WTC11 (cell line): Measurements from ENCODE around the gene ACTN1. TPM values are rescaled to one million over a fixed set of nuclear protein-coding genes. Genes with fewer than 3 reads are reported as not detected.

ENCODE experiments used
- ATAC-seq: fragments of 200-7000 bp; cut with Tn5 transposase; 2 replicates; pipeline ENCODE4 v1.10.0; 2021; ENCODE audit warnings: mild to moderate bottlenecking, moderate library complexity
- CTCF ChIA-PET: fragments of 300-600 bp; sonication (Branson Sonifier 250); formaldehyde crosslinking; loops from one replicate; lab custom pipeline; 2021; ENCODE audit warnings: antibody characterized with exemption; lab: Charles Lee
- POLR2A ChIA-PET: fragments of 350-600 bp; sonication (Branson Sonifier 250); formaldehyde crosslinking; loops from one replicate; lab custom pipeline; 2021; ENCODE audit warnings: antibody characterized with exemption; lab: Charles Lee
- DNase-seq: peaks from one replicate; pipeline ENCODE4 v3.0.0; 2021; ENCODE audit warnings: low spot score
- H3K27ac Mint-ChIP-seq: 2 replicates; pipeline ENCODE4 v1.8.0; 2021; ENCODE audit warnings: mixed read lengths
- H3K27me3 Mint-ChIP-seq: 2 replicates; pipeline ENCODE4 v1.8.0; 2021; ENCODE audit warnings: low read depth, mild to moderate bottlenecking, moderate library complexity, mixed read lengths
- H3K36me3 Mint-ChIP-seq: 2 replicates; pipeline ENCODE4 v1.8.0; 2021; ENCODE audit warnings: mixed read lengths
- H3K4me1 Mint-ChIP-seq: 2 replicates; pipeline ENCODE4 v1.8.0; 2022; ENCODE audit warnings: mixed read lengths
- H3K4me3 Mint-ChIP-seq: 2 replicates; pipeline ENCODE4 v1.8.0; 2021; ENCODE audit warnings: mild to moderate bottlenecking, moderate library complexity, mixed read lengths
- H3K9me3 Mint-ChIP-seq: 2 replicates; pipeline ENCODE4 v1.8.0; 2021; ENCODE audit warnings: mixed read lengths
- AR ChIP-seq: fragments of 250-450 bp; sonication (Bioruptor Pico); IDR thresholded peaks from 2 replicates; pipeline ENCODE4 v1.9.0; 2021; ENCODE audit warnings: mild to moderate bottlenecking
- ARID4B ChIP-seq: sonication (generic); formaldehyde crosslinking; IDR thresholded peaks from 2 replicates; pipeline ENCODE4 v1.8.0; 2023; ENCODE audit warnings: missing genetic modification reagents, mild to moderate bottlenecking, borderline replicate concordance
- ATF1 ChIP-seq: sonication (generic); formaldehyde crosslinking; IDR thresholded peaks from 2 replicates; pipeline ENCODE4 v1.8.1; 2023; ENCODE audit warnings: mild to moderate bottlenecking, moderate library complexity, missing genetic modification reagents
- ATF2 ChIP-seq: sonication (generic); formaldehyde crosslinking; IDR thresholded peaks from 2 replicates; pipeline ENCODE4 v1.8.1; 2022; ENCODE audit warnings: low read depth, missing genetic modification reagents, borderline replicate concordance
- EMX1 ChIP-seq: fragments of 250-450 bp; sonication (Bioruptor Pico); IDR thresholded peaks from 2 replicates; pipeline ENCODE4 v1.8.0; 2021; ENCODE audit warnings: mild to moderate bottlenecking
- FOXK1 ChIP-seq: sonication (generic); formaldehyde crosslinking; IDR thresholded peaks from 2 replicates; pipeline ENCODE4 v1.8.0; 2022; ENCODE audit warnings: mild to moderate bottlenecking, moderate library complexity, missing genetic modification reagents
- MLX ChIP-seq: sonication (generic); formaldehyde crosslinking; IDR thresholded peaks from 2 replicates; pipeline ENCODE4 v1.8.1; 2023; ENCODE audit warnings: mild to moderate bottlenecking, missing genetic modification reagents, moderate library complexity
- SOX15 ChIP-seq: fragments of 250-450 bp; sonication (Bioruptor Pico); IDR thresholded peaks from 2 replicates; pipeline ENCODE4 v1.9.0; 2021; ENCODE audit warnings: mild to moderate bottlenecking
- SP1 ChIP-seq: sonication (generic); formaldehyde crosslinking; conservative IDR thresholded peaks from 2 replicates; pipeline ENCODE4 v1.8.1; 2022; ENCODE audit warnings: missing genetic modification reagents
- ZBTB21 ChIP-seq: sonication (generic); formaldehyde crosslinking; IDR thresholded peaks from 2 replicates; pipeline ENCODE4 v1.8.1; 2023; ENCODE audit warnings: mild to moderate bottlenecking, missing genetic modification reagents, borderline replicate concordance
- ZNF138 ChIP-seq: sonication (generic); formaldehyde crosslinking; conservative IDR thresholded peaks from 2 replicates; pipeline ENCODE4 v1.8.1; 2022; ENCODE audit warnings: mild to moderate bottlenecking, moderate library complexity, missing genetic modification reagents
- ZNF219 ChIP-seq: sonication (generic); formaldehyde crosslinking; IDR thresholded peaks from 2 replicates; pipeline ENCODE4 v1.8.0; 2023; ENCODE audit warnings: missing genetic modification reagents, mild to moderate bottlenecking, borderline replicate concordance
- ZNF232 ChIP-seq: sonication (generic); formaldehyde crosslinking; IDR thresholded peaks from 2 replicates; pipeline ENCODE4 v1.8.0; 2022; ENCODE audit warnings: mild to moderate bottlenecking, missing genetic modification reagents
- ZNF317 ChIP-seq: sonication (generic); formaldehyde crosslinking; IDR thresholded peaks from 2 replicates; pipeline ENCODE4 v1.8.1; 2023; ENCODE audit warnings: low read depth, mild to moderate bottlenecking, moderate library complexity, missing genetic modification reagents, borderline replicate concordance
- ZNF671 ChIP-seq: fragments of 250-450 bp; sonication (Bioruptor Pico); IDR thresholded peaks from 2 replicates; pipeline ENCODE4 v1.8.0; 2021; ENCODE audit warnings: mild to moderate bottlenecking
- total RNA-seq: library from RNA; stranded (reverse); gene quantifications from 3 replicates; pipeline ENCODE4 v1.2.3, GENCODE V29; 2021
- TF ChIP-seq, protein P1 (sequence below): sonication (generic); formaldehyde crosslinking; IDR thresholded peaks from 2 replicates; pipeline ENCODE4 v1.8.0; 2022; ENCODE audit warnings: mild to moderate bottlenecking, missing genetic modification reagents
- TF ChIP-seq, protein P2 (sequence below): sonication (generic); formaldehyde crosslinking; IDR thresholded peaks from 2 replicates; pipeline ENCODE4 v1.8.1; 2022; ENCODE audit warnings: mild to moderate bottlenecking, missing genetic modification reagents, moderate library complexity, borderline replicate concordance
- TF ChIP-seq, protein P3 (sequence below): fragments of 250-450 bp; sonication (Bioruptor Pico); IDR thresholded peaks from 2 replicates; pipeline ENCODE4 v2.1.2; 2022; ENCODE audit warnings: mild to moderate bottlenecking, moderate library complexity

ACTN1 gene
- total RNA-seq, 1 experiment from 2014 or later: 196 TPM

DNA sequence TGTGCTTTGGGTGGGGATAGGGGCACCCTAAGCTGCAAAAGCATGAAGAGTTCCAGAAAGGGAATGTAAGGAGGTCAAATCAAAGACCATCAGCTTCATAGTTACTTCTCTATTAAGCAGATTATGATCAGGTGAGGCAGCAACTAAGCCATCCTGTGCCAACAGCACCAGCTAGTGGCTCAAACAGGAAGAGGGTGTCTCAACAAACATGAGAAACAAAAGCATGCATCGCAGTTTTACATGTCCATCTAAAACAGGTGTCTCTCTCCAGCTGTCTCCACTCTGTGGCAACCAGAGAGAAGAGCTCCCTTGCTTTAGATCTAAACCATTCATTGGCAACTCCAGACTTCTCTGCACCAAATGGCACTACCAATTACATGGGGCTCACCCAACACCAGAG lies 52.9 kb downstream of the ACTN1 start:
- peaks cover 8% of the 10 kb centered on the region for H3K9me3 Mint-ChIP-seq
- ChIA-PET POLR2A (no interaction called here), CTCF (interaction anchor here (0.6 to 6.3 kb wide), 18 partner anchors 9 to 203 kb away, joined by 3 to 48 read pairs (median 4); no protein-coding TSS in a partner anchor)
- ATAC-seq (peak; percentile 13; the same call in 1 of the 2 replicates), DNase-seq (no peak)
- peaks cover 40% of the 10 kb centered on the region for H3K36me3 Mint-ChIP-seq
- H3K27ac Mint-ChIP-seq: no peak overlapping the region
- H3K4me1 Mint-ChIP-seq: peaks cover 34% of the 10 kb centered on the region
- H3K4me3 Mint-ChIP-seq: no peak overlapping the region
- no peaks in the 10 kb centered on the region for H3K27me3 Mint-ChIP-seq
- TF ChIP-seq ZNF138 (CRISPR knock-in tag) (no peak), ARID4B (CRISPR knock-in tag) (no peak), ZBTB21 (CRISPR knock-in tag) (no peak), ATF1 (CRISPR knock-in tag) (no peak), SP1 (CRISPR knock-in tag) (no peak), ZNF671 (CRISPR knock-in tag) (no peak), AR (CRISPR knock-in tag) (no peak), SOX15 (CRISPR knock-in tag) (no peak), FOXK1 (no peak), ZNF232 (CRISPR knock-in tag) (no peak), ZNF317 (CRISPR knock-in tag) (no peak), ZNF219 (CRISPR knock-in tag) (no peak), EMX1 (CRISPR knock-in tag) (no peak), MLX (CRISPR knock-in tag) (no peak), ATF2 (CRISPR knock-in tag) (no peak)
- TF ChIP-seq, protein P1, sequence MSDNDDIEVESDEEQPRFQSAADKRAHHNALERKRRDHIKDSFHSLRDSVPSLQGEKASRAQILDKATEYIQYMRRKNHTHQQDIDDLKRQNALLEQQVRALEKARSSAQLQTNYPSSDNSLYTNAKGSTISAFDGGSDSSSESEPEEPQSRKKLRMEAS (CRISPR knock-in tag): no peak
- TF ChIP-seq, protein P2, sequence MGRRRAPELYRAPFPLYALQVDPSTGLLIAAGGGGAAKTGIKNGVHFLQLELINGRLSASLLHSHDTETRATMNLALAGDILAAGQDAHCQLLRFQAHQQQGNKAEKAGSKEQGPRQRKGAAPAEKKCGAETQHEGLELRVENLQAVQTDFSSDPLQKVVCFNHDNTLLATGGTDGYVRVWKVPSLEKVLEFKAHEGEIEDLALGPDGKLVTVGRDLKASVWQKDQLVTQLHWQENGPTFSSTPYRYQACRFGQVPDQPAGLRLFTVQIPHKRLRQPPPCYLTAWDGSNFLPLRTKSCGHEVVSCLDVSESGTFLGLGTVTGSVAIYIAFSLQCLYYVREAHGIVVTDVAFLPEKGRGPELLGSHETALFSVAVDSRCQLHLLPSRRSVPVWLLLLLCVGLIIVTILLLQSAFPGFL (CRISPR knock-in tag): no peak
- TF ChIP-seq, protein P3, sequence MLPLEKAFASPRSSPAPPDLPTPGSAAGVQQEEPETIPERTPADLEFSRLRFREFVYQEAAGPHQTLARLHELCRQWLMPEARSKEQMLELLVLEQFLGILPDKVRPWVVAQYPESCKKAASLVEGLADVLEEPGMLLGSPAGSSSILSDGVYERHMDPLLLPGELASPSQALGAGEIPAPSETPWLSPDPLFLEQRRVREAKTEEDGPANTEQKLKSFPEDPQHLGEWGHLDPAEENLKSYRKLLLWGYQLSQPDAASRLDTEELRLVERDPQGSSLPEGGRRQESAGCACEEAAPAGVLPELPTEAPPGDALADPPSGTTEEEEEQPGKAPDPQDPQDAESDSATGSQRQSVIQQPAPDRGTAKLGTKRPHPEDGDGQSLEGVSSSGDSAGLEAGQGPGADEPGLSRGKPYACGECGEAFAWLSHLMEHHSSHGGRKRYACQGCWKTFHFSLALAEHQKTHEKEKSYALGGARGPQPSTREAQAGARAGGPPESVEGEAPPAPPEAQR: no peak
